GM10266 (cell line): ENCODE results near the gene CCDC24.

Source experiments
- DNase-seq: peaks from one replicate; pipeline ENCODE4 v3.0.0; 2012; ENCODE audit errors: extremely low spot score
- TF ChIP-seq, protein P1 (sequence below): IDR thresholded peaks from 2 replicates; pipeline ENCODE4 v1.5.1; 2012; ENCODE audit warnings: mild to moderate bottlenecking, low read depth; ENCODE audit not compliant: control insufficient read depth, insufficient read depth; ENCODE audit errors: missing control alignments

The CCDC24 gene

DNA sequence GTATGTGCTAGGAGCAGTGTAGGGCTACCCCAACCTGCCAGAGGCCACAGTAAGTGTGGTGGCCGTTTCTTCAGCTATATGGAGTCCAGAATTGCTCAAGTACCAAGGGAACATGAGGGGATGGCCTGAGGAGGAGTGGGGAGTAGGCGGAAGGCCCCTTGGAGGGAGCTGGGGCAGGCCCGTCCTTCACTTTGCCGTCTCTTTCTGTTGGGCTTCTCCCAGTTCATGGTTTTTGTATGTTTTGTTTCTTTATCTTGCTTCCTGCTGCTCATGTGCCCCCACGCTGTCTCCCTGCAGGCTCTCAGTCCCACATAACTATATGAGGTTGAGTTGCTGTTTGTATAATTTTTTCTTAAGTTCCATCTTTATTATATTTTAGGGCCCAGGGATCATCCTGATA, 27.5 kb upstream of the CCDC24 start:
- no peak for DNase-seq
- TF ChIP-seq, protein P1, sequence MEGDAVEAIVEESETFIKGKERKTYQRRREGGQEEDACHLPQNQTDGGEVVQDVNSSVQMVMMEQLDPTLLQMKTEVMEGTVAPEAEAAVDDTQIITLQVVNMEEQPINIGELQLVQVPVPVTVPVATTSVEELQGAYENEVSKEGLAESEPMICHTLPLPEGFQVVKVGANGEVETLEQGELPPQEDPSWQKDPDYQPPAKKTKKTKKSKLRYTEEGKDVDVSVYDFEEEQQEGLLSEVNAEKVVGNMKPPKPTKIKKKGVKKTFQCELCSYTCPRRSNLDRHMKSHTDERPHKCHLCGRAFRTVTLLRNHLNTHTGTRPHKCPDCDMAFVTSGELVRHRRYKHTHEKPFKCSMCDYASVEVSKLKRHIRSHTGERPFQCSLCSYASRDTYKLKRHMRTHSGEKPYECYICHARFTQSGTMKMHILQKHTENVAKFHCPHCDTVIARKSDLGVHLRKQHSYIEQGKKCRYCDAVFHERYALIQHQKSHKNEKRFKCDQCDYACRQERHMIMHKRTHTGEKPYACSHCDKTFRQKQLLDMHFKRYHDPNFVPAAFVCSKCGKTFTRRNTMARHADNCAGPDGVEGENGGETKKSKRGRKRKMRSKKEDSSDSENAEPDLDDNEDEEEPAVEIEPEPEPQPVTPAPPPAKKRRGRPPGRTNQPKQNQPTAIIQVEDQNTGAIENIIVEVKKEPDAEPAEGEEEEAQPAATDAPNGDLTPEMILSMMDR = no peak

GRCh38 chr1:43965316-43965715, 26.1 kb upstream of the CCDC24 start:
- TF ChIP-seq, protein P1 = no peak
- no peak for DNase-seq

- no peak for DNase-seq
- TF ChIP-seq, protein P1 = no peak
Measured at GRCh38 chr1:43968348-43968948, 23.0 kb upstream of the CCDC24 start.

- DNase-seq = no peak
- TF ChIP-seq, protein P1 = no peak
Measured at GRCh38 chr1:43969416-43969745, 22.0 kb upstream of the CCDC24 start.

GRCh38 chr1:43969746-43970466, 21.5 kb upstream of the CCDC24 start, which contains the start of gene DPH2:
Gene DPH2 (plus strand): TSS chr1:43970010. CDS start chr1:43970176, 166 bp downstream.
- DNase-seq = peak; percentile 97
- TF ChIP-seq, protein P1 = no peak

GRCh38 chr1:43970502-43970901, 20.9 kb upstream of the CCDC24 start:
- TF ChIP-seq, protein P1 = no peak
- no peak for DNase-seq

DNA sequence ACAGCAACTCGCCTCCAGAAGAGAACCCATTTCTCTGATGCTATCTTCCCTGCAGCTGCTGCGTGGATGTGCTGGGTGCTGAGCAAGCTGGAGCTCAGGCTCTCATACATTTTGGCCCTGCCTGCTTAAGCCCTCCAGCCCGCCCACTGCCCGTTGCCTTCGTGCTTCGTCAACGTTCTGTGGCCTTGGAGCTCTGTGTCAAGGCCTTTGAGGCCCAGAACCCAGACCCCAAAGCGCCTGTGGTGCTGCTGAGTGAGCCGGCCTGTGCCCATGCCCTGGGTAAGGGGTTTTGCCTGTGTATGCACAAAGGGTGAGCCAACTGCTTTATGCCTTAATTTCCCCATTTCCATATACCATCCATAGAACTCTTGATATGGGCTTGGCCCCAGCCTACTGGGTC, 20.5 kb upstream of the CCDC24 start:
- TF ChIP-seq, protein P1 = no peak

More for the DNA sequence above, 20.5 kb upstream of the CCDC24 start:
- DNase-seq = no peak
